ENCODE measurements around the gene DGKG. TPM values are rescaled to one million over a fixed set of nuclear protein-coding genes. Genes with fewer than 3 reads are reported as not detected.

DGKG gene
- total RNA-seq, 3 donors from 2014 or later (not counting 1 experiment from before 2014, with no cell fraction given), result 0.25 to 1.6 (median 0.63) TPM

DNA sequence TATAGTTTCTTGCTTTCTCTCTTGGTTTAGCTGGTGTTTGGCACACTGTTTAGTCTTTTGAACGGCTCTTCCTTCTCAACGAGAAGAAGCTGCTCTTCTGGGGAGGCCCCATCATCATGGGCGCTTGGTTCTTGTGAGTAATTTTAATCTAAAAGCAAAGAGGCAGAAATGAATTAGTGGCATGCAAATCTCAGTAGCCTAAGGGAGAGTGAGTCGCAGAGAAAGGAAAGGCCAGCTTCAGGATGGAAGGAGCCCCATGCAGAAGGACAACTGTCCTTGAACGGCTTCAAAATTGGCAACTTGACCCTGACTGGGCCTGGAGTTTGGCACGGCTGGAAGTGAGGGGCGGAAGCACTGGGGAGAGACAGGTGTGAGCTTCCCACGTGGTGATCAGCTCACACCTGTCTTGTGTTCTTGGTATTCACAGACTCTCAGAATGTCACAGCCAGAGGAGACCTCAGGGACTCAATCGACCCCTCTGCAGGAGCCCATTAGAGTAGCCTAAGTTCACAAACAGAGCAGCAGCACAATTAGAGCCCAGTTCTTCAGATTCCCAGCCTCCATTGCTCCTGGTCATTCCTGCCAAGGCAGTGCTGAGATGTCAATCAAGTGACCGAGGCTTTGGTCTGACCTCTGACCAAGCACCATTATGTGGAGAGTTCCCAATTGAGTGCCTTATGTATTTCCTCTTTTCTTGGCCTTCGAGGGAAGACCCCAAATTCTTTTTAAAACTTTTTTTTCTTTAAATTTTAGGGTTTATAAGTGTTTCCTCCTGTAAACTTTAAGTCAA is 211.8 kb downstream of the DGKG start:
- Mint-ChIP-seq H3K27me3 (ENCODE audit: low read depth in 2 of 2) (peaks cover 34 to 41% of the 10 kb centered on the region in 2 donors), H3K9me3 (no peaks in the 10 kb centered on the region), H3K27ac (no peak overlapping the region), H3K4me3 (no peak overlapping the region), H3K4me1 (peaks cover 9 to 10% of the 10 kb centered on the region in 2 donors), H3K36me3 (no peaks in the 10 kb centered on the region)
- Histone ChIP-seq H3K9me3 (ENCODE audit: control insufficient read depth, insufficient read depth, low read length) (no peaks in the 10 kb centered on the region), H3K36me3 (ENCODE audit: control insufficient read depth, insufficient read depth, low read length) (no peaks in the 10 kb centered on the region), H3K27ac (ENCODE audit: low read length) (no peak overlapping the region), H3K27me3 (ENCODE audit: control insufficient read depth, insufficient read depth, low read length) (no peaks in the 10 kb centered on the region), H3K4me1 (ENCODE audit: control insufficient read depth, insufficient read depth, low read length) (peaks cover 4% of the 10 kb centered on the region), H3K4me3 (ENCODE audit: low read length) (no peak overlapping the region)
- intact Hi-C loops (cut with micrococcal nuclease), result no loop called here
- TF ChIP-seq, protein P1, sequence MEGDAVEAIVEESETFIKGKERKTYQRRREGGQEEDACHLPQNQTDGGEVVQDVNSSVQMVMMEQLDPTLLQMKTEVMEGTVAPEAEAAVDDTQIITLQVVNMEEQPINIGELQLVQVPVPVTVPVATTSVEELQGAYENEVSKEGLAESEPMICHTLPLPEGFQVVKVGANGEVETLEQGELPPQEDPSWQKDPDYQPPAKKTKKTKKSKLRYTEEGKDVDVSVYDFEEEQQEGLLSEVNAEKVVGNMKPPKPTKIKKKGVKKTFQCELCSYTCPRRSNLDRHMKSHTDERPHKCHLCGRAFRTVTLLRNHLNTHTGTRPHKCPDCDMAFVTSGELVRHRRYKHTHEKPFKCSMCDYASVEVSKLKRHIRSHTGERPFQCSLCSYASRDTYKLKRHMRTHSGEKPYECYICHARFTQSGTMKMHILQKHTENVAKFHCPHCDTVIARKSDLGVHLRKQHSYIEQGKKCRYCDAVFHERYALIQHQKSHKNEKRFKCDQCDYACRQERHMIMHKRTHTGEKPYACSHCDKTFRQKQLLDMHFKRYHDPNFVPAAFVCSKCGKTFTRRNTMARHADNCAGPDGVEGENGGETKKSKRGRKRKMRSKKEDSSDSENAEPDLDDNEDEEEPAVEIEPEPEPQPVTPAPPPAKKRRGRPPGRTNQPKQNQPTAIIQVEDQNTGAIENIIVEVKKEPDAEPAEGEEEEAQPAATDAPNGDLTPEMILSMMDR (IDR thresholded peaks at IDR 0.05), result no peak
- no peak for DNase-seq
- no peak for ATAC-seq
- WGBS (ENCODE audit: insufficient coverage), result 83% methylated on average over 10 of the region's 11 CpGs

DNA sequence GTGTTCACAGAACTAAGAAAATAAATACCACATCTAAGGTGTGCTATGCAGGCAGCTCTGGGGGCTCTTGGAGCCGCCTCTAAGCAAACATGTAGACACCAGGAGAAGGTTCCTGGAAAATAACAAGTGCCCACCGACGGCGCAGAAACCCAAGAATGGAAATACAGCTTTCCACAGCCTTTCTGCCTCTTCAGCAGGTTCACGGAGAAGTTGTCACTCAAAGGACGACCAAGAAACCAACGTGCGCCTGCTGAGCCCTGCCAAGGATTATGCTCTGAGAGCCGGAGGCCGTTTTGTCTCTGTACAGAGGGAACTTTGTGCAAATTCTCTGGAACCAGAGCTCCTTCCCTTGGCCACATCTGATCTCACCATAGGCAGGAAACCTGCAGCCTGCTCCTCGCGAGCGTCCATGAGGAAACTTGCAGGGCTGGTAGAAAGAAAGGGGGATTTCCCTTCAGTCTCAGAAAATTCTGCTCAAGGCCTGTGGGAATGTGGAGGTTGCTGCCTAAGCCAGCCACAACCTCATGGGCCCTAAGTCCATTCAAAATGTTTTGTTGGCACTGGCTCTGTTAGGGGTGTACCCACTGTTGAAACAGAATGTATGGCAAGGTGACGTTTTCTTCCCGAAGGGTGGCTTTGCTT is 212.6 kb downstream of the DGKG start:
- Histone ChIP-seq H3K27me3 (ENCODE audit: control insufficient read depth, insufficient read depth, low read length) (no peaks in the 10 kb centered on the region), H3K4me1 (ENCODE audit: control insufficient read depth, insufficient read depth, low read length) (peaks cover 4% of the 10 kb centered on the region), H3K4me3 (ENCODE audit: low read length) (no peak overlapping the region), H3K27ac (ENCODE audit: low read length) (no peak overlapping the region), H3K36me3 (ENCODE audit: control insufficient read depth, insufficient read depth, low read length) (no peaks in the 10 kb centered on the region), H3K9me3 (ENCODE audit: control insufficient read depth, insufficient read depth, low read length) (no peaks in the 10 kb centered on the region)
- Mint-ChIP-seq H3K27ac (no peak overlapping the region), H3K9me3 (no peaks in the 10 kb centered on the region), H3K4me1 (peaks cover 9 to 10% of the 10 kb centered on the region in 2 donors), H3K4me3 (no peak overlapping the region), H3K27me3 (ENCODE audit: low read depth in 2 of 2) (peaks cover 34 to 41% of the 10 kb centered on the region in 2 donors), H3K36me3 (no peaks in the 10 kb centered on the region)
- TF ChIP-seq, protein P1 (IDR thresholded peaks at IDR 0.05), result no peak
- no peak for ATAC-seq
- WGBS (ENCODE audit: insufficient coverage), result 89% methylated on average over 15 of the region's 15 CpGs
- intact Hi-C loops (cut with micrococcal nuclease), result no loop called here
- no peak for DNase-seq

GRCh38 chr3:186144257-186144656 is 217.8 kb downstream of the DGKG start:
- Histone ChIP-seq H3K27me3 (ENCODE audit: control insufficient read depth, insufficient read depth, low read length) (no peaks in the 10 kb centered on the region), H3K27ac (ENCODE audit: low read length) (no peak overlapping the region), H3K9me3 (ENCODE audit: control insufficient read depth, insufficient read depth, low read length) (no peaks in the 10 kb centered on the region), H3K4me3 (ENCODE audit: low read length) (no peak overlapping the region), H3K36me3 (ENCODE audit: control insufficient read depth, insufficient read depth, low read length) (no peaks in the 10 kb centered on the region), H3K4me1 (ENCODE audit: control insufficient read depth, insufficient read depth, low read length) (no peaks in the 10 kb centered on the region)
- H3K27me3 Mint-ChIP-seq (ENCODE audit: low read depth in 2 of 2), result peaks cover 19 to 23% of the 10 kb centered on the region in 2 donors
- intact Hi-C loops (cut with micrococcal nuclease), result no loop called here
- no peak for ATAC-seq
- H3K27ac Mint-ChIP-seq, result no peak overlapping the region
- WGBS (ENCODE audit: insufficient coverage), result 85% methylated on average over 4 of the region's 5 CpGs
- H3K4me3 Mint-ChIP-seq, result no peak overlapping the region
- no peaks in the 10 kb centered on the region for H3K36me3 Mint-ChIP-seq
- no peak for DNase-seq
- no peaks in the 10 kb centered on the region for H3K9me3 Mint-ChIP-seq
- no peaks in the 10 kb centered on the region for H3K4me1 Mint-ChIP-seq
- TF ChIP-seq, protein P1 (IDR thresholded peaks at IDR 0.05), result no peak
